AG04450 (cell line): ENCODE results near the gene DGKH. TPM values are rescaled to one million over a fixed set of nuclear protein-coding genes. Genes with fewer than 3 reads are reported as not detected.
A peak's percentile ranks its signal among the peaks of the same experiment; 100 is the strongest.

ENCODE experiments used
- CTCF ChIA-PET: fragments of 300-600, 350-600 bp; formaldehyde crosslinking; extraction: SDS; loops from one replicate; lab custom pipeline; 2022; ENCODE audit warnings: antibody characterized with exemption, inconsistent platforms; lab: Charles Lee
- POLR2A ChIA-PET: fragments of 350-600 bp; formaldehyde crosslinking; extraction: SDS; loops from one replicate; lab custom pipeline; 2021; ENCODE audit warnings: antibody characterized with exemption, inconsistent platforms; lab: Yijun Ruan, JAX
- DNase-seq: peaks from one replicate; pipeline ENCODE4 v3.0.0-alpha.2; 2011; ENCODE audit warnings: low read depth, low spot score
- H3K27ac ChIP-seq: one replicate; pipeline ENCODE4 v1.5.1; 2012; ENCODE audit warnings: low read depth, low read length, control low read depth
- H3K27me3 ChIP-seq: one replicate; pipeline ENCODE4 v1.6.0; 2012; ENCODE audit warnings: low read length; ENCODE audit not compliant: control insufficient read depth, insufficient read depth
- H3K4me3 ChIP-seq: 2 replicates; pipeline ENCODE4 v1.5.1; 2011; ENCODE audit warnings: mild to moderate bottlenecking, low read depth, low read length, control low read depth
- H3K9me3 ChIP-seq: 2 replicates; pipeline ENCODE4 v1.5.1; 2012; ENCODE audit warnings: low read length; ENCODE audit not compliant: control insufficient read depth, insufficient read depth
- polyA plus RNA-seq: library from polyadenylated mRNA; depleted of rRNA; stranded (reverse); fragments of >200 nt; gene quantifications from 2 replicates; pipeline ENCODE4 v1.2.3, GENCODE V29; 2011
- TF ChIP-seq, protein P1 (sequence below): IDR thresholded peaks from 2 replicates; pipeline ENCODE4 v1.5.1; 2011; ENCODE audit warnings: low read depth, low read length, control low read depth, inconsistent platforms

The DGKH gene
- polyA plus RNA-seq, 1 experiment = 4.3 TPM

DNA sequence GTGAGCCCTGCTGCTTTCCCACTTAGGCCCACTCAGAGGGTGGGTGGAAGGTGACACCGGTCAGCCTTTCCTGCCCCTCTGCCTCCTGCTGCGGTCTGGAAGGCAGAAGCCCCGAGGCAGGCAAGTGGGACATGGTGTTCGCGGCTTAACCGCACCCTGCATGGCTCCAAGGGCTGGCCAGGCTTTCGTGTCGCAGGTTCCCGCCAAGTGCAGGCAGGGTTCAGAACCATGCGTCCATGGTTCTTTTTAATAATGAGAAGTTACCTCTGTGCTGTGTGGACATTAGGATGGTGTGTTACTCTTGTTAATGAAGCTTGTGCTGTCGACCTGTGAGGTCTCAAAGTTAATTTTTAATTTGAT lies 986 bp downstream of the DGKH start:
- DNase-seq = no peak
- ChIA-PET POLR2A (no interaction called here), CTCF (no interaction called here)

DNA sequence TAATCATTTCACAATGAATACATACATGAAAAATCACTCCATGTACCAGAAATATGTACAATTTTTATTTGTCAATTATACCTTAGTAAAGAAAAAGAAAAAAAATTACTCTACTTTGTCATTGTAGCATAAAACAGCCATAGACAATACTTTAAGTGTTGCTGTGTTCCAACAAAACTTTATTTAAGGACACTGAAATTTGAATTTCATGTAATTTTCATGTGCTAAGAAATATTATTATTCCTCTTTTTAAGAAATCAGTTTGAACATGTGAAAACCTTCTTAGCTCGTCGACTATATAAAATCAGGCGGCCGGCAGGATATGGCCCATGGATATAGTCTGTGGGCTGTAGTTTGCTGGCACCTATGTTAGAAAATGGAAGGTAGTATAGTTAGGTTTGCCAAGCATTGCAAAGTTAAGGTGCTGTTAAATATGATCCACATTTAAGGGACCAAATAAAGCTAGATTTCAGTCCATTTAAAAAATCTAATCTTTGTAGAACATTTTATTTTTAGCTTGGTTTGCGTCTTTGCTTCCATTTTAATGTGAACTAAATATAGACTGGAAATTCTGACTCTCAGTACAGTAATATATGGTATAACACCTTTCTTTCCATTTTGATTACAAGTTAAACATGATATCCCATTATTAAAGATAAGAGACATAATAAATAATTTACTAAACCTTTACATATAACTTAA lies 6.5 kb downstream of the DGKH start:
- Histone ChIP-seq H3K27me3 (no peaks in the 10 kb centered on the region), H3K9me3 (peaks cover 3% of the 10 kb centered on the region; the same call in 1 of the 2 replicates), H3K27ac (no peak overlapping the region), H3K4me3 (no peak overlapping the region)
- ChIA-PET POLR2A (no interaction called here), CTCF (no interaction called here)
- DNase-seq = no peak
- TF ChIP-seq, protein P1, sequence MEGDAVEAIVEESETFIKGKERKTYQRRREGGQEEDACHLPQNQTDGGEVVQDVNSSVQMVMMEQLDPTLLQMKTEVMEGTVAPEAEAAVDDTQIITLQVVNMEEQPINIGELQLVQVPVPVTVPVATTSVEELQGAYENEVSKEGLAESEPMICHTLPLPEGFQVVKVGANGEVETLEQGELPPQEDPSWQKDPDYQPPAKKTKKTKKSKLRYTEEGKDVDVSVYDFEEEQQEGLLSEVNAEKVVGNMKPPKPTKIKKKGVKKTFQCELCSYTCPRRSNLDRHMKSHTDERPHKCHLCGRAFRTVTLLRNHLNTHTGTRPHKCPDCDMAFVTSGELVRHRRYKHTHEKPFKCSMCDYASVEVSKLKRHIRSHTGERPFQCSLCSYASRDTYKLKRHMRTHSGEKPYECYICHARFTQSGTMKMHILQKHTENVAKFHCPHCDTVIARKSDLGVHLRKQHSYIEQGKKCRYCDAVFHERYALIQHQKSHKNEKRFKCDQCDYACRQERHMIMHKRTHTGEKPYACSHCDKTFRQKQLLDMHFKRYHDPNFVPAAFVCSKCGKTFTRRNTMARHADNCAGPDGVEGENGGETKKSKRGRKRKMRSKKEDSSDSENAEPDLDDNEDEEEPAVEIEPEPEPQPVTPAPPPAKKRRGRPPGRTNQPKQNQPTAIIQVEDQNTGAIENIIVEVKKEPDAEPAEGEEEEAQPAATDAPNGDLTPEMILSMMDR = no peak

More for the DNA sequence above, 986 bp downstream of the DGKH start:
- TF ChIP-seq, protein P1 = no peak
- Histone ChIP-seq H3K27me3 (no peaks in the 10 kb centered on the region), H3K4me3 (peak overlapping the region; percentile 75), H3K27ac (peak overlapping the region; percentile 59), H3K9me3 (no peaks in the 10 kb centered on the region)

DNA sequence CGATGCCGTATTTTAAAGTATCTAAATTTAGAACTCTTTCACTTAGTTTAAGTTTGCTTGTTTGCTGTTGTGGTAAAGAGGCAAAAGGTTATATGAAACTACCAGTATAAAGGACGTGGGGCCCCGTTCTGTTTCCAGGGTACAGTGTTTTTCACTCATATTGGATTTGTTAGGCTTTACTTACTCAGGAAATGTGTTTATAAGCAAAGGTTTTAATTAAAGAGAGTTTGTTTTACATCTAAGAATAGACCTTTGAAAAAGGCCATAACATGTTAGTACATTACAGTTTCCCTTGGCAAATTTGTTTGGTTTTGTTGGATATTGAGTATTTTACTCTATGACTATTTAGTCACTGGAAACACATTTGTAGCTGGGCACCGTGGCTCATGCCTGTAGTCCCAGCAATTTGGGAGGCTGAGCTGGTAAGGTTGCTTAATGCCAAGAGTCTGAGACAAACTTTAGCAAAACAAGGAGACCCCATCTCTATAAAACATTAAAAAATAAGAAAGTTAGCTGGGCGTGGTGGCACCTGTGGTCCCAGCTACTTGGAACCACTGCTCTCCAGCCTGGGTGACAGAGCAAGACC lies 7.1 kb downstream of the DGKH start:
- POLR2A ChIA-PET = interaction anchor here (0.6 kb wide), 1 partner anchor 152 kb away, joined by 3 read pairs; no protein-coding TSS in a partner anchor
- H3K9me3 ChIP-seq = peaks cover 3% of the 10 kb centered on the region; the same call in 1 of the 2 replicates
- CTCF ChIA-PET = no interaction called here
- no peak for DNase-seq
- H3K27ac ChIP-seq = no peak overlapping the region
- TF ChIP-seq, protein P1 = no peak
- no peaks in the 10 kb centered on the region for H3K27me3 ChIP-seq
- H3K4me3 ChIP-seq = no peak overlapping the region

DNA sequence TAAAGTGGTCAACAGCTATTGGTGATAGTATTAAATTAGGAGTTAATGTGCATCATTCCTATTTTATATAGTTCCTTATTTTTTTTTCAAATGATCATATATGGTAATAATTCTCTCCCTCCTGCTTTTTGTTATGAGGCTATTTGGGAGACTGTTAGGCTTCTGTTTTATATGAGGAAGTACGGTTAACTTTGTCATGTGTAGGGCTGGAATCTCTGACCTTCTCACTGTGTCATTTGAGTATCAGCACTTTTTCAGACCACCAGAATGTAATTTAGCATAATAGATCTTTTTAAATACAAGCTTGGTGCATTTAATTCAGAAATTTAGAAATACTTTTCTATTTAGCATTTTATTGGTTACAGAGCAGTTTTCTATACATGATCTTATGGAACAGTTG lies 7.7 kb downstream of the DGKH start:
- POLR2A ChIA-PET = interaction anchor here (0.6 kb wide), 1 partner anchor 151 kb away, joined by 3 read pairs; no protein-coding TSS in a partner anchor

More for the DNA sequence above, 7.7 kb downstream of the DGKH start:
- CTCF ChIA-PET = no interaction called here
- Histone ChIP-seq H3K4me3 (no peak overlapping the region), H3K27me3 (no peaks in the 10 kb centered on the region), H3K27ac (no peak overlapping the region), H3K9me3 (peaks cover 3% of the 10 kb centered on the region; the same call in 1 of the 2 replicates)
- no peak for DNase-seq
- TF ChIP-seq, protein P1 = no peak
